Tibial nerve (tissue), 4 donors: Measurements from ENCODE around the gene SEC61A2. TPM values are rescaled to one million over a fixed set of nuclear protein-coding genes. Genes with fewer than 3 reads are reported as not detected.

Experiments used
- DNase-seq, 2 donors: peaks; one replicate each; pipeline ENCODE4 v3.0.0-alpha.2; 2019; ENCODE audit warnings: low spot score in 2 of 2
- H3K27ac ChIP-seq, 4 donors: fragments of 200-600 bp; sonication (generic) in 3 of 4; one replicate each; pipeline ENCODE4 v1.5.1; 2017 to 2019; ENCODE audit warnings: mild to moderate bottlenecking in 1 of 4
- H3K27me3 ChIP-seq, 2 donors: fragments of 200-600 bp; sonication (generic) in 1 of 2; one replicate each; pipeline versions ENCODE4 v1.5.1 to v1.6.0; 2017 to 2019
- H3K36me3 ChIP-seq, 3 donors: fragments of 200-600 bp; sonication (generic); one replicate each; pipeline ENCODE4 v1.5.1; 2018 to 2019
- H3K4me1 ChIP-seq, 4 donors: fragments of 200-600 bp; sonication (generic) in 3 of 4; one replicate each; pipeline ENCODE4 v1.5.1; 2017 to 2019
- H3K4me3 ChIP-seq, 4 donors: fragments of 200-600 bp; sonication (generic) in 3 of 4; one replicate each; pipeline ENCODE4 v1.5.1; 2017 to 2019; ENCODE audit warnings: mild to moderate bottlenecking in 1 of 4, moderate library complexity in 1 of 4
- H3K9me3 ChIP-seq, 4 donors: fragments of 200-600 bp; sonication (generic) in 3 of 4; one replicate each; pipeline ENCODE4 v1.5.1; 2017 to 2019
- EP300 ChIP-seq, 2 donors: sonication (generic); formaldehyde crosslinking; IDR thresholded peaks; one replicate each; pipeline ENCODE4 v1.6.1; 2017; ENCODE audit warnings: antibody characterized with exemption in 2 of 2, mild to moderate bottlenecking in 1 of 2
- POLR2A ChIP-seq, 2 donors: fragments of 450-650 bp; IDR thresholded peaks; one replicate each; pipeline ENCODE4 v1.6.1; 2017; ENCODE audit warnings: antibody characterized with exemption in 2 of 2, mild to moderate bottlenecking in 2 of 2, moderate library complexity in 2 of 2
- WGBS, 2 donors: methylation state at CpG; one replicate each; pipeline ENCODE4 v1.1.5; 2018; 5-methylcytosine and 5-hydroxymethylcytosine counted together
- total RNA-seq, 4 donors: library from RNA; depleted of rRNA; stranded (reverse); fragments of >200 nt; gene quantifications; one replicate each; pipeline ENCODE4 v1.1.0, GENCODE V29; 2016
- TF ChIP-seq, protein P1 (sequence below), 5 experiments: fragments of 200-600 bp in 3 of 5; fragments of 450-650 bp in 2 of 5; sonication (generic) in 3 of 5; IDR thresholded peaks; one replicate each; pipeline ENCODE4 v1.5.1; 2016 to 2019; ENCODE audit warnings: antibody characterized with exemption in 5 of 5, mild to moderate bottlenecking in 3 of 5, moderate library complexity in 2 of 5

The SEC61A2 gene
- total RNA-seq, 4 donors from 2014 or later = 9.0 to 12.7 (median 10.9) TPM

DNA sequence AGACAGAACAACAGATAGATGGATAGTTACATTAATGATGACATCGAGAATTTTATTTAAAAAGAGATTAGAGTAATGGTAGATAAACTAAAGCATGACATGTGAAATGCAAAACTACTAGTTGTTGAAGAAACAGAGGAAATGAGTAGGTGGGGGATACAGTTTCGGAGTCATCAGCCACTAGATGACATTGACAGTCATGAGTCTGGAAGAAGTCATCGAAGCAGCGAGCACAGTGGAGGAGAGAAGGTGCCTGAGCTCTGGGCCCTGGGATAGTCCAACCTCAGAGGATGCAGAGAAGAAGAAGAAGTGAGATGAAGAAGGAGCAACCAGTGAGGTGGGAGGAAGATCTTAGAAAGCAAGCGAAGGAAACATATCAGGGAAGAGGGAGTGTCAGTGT is 20.2 kb upstream of the SEC61A2 start:
- H3K36me3 ChIP-seq = peaks cover 2 to 100% (median 8%) of the 10 kb centered on the region in 3 donors
- H3K4me1 ChIP-seq = no peaks in the 10 kb centered on the region
- H3K27ac ChIP-seq = no peak overlapping the region
- H3K4me3 ChIP-seq = no peak overlapping the region
- no peak for DNase-seq
- TF ChIP-seq, protein P1, sequence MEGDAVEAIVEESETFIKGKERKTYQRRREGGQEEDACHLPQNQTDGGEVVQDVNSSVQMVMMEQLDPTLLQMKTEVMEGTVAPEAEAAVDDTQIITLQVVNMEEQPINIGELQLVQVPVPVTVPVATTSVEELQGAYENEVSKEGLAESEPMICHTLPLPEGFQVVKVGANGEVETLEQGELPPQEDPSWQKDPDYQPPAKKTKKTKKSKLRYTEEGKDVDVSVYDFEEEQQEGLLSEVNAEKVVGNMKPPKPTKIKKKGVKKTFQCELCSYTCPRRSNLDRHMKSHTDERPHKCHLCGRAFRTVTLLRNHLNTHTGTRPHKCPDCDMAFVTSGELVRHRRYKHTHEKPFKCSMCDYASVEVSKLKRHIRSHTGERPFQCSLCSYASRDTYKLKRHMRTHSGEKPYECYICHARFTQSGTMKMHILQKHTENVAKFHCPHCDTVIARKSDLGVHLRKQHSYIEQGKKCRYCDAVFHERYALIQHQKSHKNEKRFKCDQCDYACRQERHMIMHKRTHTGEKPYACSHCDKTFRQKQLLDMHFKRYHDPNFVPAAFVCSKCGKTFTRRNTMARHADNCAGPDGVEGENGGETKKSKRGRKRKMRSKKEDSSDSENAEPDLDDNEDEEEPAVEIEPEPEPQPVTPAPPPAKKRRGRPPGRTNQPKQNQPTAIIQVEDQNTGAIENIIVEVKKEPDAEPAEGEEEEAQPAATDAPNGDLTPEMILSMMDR (IDR thresholded peaks at IDR 0.05) = no peak
- TF ChIP-seq EP300 (IDR thresholded peaks at IDR 0.05) (no peak), POLR2A (IDR thresholded peaks at IDR 0.05) (no peak)
- H3K9me3 ChIP-seq = no peaks in the 10 kb centered on the region
- no peaks in the 10 kb centered on the region for H3K27me3 ChIP-seq
- 97 to 98% methylated on average over 5 of the region's 5 CpGs for WGBS, 2 donors

DNA sequence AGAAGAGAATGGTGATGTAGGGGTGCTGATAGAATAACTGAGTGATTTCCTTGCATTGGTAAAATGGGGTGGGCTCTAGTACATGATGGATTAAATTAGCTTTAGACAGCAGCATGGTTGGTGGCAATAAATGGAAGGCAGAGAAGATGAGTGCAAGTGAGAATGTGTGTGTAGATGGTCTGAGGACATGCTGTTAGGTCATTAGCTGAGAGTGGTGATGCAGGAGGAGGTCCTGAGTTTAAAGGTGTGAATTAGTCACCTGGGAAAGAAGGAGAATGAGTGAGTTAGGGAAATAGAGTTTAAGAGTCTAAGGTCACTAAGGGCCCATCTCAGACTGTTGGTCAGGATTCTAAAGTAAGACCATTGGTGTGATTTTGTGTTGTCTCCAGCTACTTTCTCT is 17.9 kb upstream of the SEC61A2 start:
- Histone ChIP-seq H3K9me3 (no peaks in the 10 kb centered on the region), H3K27ac (no peak overlapping the region), H3K4me3 (no peak overlapping the region), H3K4me1 (no peaks in the 10 kb centered on the region), H3K27me3 (no peaks in the 10 kb centered on the region), H3K36me3 (peaks cover 1 to 98% (median 2%) of the 10 kb centered on the region in 3 donors)
- TF ChIP-seq, protein P1 (IDR thresholded peaks at IDR 0.05) = no peak
- TF ChIP-seq EP300 (IDR thresholded peaks at IDR 0.05) = no peak
- TF ChIP-seq POLR2A (IDR thresholded peaks at IDR 0.05) = no peak
- no peak for DNase-seq

DNA sequence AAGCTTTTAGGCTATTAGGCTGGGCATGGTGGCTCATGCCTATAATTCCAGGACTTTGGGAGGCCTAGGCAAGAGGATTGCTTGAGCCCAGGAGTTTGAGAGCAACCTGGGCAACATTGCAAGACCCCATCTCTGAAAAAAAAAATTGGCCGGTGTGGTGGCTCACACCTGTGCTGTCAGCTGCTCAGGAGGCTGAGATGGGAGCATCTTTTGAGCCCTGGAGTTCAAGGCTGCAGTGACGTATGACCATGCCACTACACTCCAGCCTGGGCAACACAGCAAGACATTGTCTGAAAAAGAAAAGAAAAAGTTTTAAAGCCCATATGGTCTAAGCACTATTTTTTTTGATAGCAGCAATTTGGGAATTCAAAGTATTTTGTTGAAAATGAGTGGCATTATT is 15.8 kb upstream of the SEC61A2 start:
- TF ChIP-seq EP300 (IDR thresholded peaks at IDR 0.05) (no peak), POLR2A (IDR thresholded peaks at IDR 0.05) (no peak)
- TF ChIP-seq, protein P1 (IDR thresholded peaks at IDR 0.05) = no peak
- peaks cover 2 to 98% (median 4%) of the 10 kb centered on the region in 3 donors for H3K36me3 ChIP-seq
- 88 to 98% methylated on average over 2 of the region's 2 CpGs for WGBS, 2 donors
- no peak for DNase-seq
- no peaks in the 10 kb centered on the region for H3K4me1 ChIP-seq
- H3K27me3 ChIP-seq = no peaks in the 10 kb centered on the region
- no peaks in the 10 kb centered on the region for H3K9me3 ChIP-seq
- H3K27ac ChIP-seq = no peak overlapping the region
- no peak overlapping the region for H3K4me3 ChIP-seq

DNA sequence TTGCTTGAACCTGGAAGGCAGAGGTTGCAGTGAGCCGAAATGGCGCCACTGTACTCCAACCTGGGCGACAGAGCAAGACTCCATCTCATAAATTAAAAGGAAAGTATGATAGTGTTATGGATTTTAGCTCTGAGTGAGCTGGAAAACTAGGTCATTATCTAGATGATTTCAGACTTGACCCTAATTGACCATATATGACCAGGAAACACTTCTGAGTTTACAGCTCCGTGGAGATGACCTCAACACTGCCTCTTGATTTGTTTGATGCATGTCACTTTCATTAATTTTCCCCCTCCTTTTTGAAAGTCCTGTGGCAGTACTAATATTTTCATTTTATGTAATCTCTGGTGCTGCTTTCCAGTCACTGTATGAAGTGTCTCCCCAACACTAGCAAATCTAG is 7.8 kb upstream of the SEC61A2 start:
- H3K36me3 ChIP-seq = peaks cover 2 to 77% (median 9%) of the 10 kb centered on the region in 3 donors
- H3K4me3 ChIP-seq = no peak overlapping the region
- H3K9me3 ChIP-seq = no peaks in the 10 kb centered on the region
- WGBS, 2 donors = 82 to 87% methylated on average over 4 of the region's 4 CpGs
- DNase-seq = no peak
- TF ChIP-seq EP300 (IDR thresholded peaks at IDR 0.05) (no peak), POLR2A (IDR thresholded peaks at IDR 0.05) (no peak)
- TF ChIP-seq, protein P1 (IDR thresholded peaks at IDR 0.05) = no peak
- no peaks in the 10 kb centered on the region for H3K27me3 ChIP-seq
- H3K27ac ChIP-seq = no peak overlapping the region
- no peaks in the 10 kb centered on the region for H3K4me1 ChIP-seq

DNA sequence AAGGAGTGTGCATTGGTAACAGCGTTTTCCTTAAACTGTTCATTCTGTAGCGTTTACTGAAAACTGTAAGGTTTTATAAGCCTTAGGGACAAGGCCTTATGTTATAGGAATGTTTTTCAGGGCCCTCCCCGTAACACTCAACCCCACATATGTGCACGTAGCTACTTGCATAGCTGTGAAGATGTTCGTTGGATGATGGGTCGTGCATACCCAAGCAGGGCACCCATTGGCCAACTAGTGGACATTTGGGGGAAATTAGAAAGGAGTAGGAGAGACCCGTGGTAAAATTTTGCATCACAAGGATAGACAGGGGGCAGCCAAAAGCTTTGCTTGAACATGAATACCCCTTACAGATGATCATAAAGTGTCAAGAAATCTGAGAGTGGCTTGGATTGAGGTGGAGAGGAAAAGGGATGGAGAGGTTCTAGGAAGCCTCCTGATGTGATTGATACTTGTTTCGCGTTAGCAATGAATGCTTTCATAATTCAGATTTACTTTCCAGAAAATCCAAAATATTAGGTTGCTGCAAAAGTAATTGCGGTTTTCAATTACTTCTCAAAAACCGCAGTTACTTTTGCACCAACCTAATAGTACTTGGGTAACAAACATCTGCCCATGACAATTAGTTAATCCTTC is 878 bp downstream of the SEC61A2 start:
- H3K27ac ChIP-seq = peak overlapping the region in 3 of 4 donors; percentile 90 to 97 (median 94)
- no peak for TF ChIP-seq POLR2A (IDR thresholded peaks at IDR 0.05)
- TF ChIP-seq, protein P1 (IDR thresholded peaks at IDR 0.05) = peak; percentile 11 to 39 (median 32)
- TF ChIP-seq EP300 (IDR thresholded peaks at IDR 0.05) = no peak
- peak overlapping the region; percentile 74 to 97 (median 82) for H3K4me3 ChIP-seq
- H3K27me3 ChIP-seq = no peaks in the 10 kb centered on the region
- peak in 1 of 2 donors; percentile 21 for DNase-seq
- 26 to 29% methylated on average over 11 of the region's 11 CpGs for WGBS, 2 donors
- no peaks in the 10 kb centered on the region for H3K9me3 ChIP-seq
- H3K36me3 ChIP-seq = peaks cover 0 to 28% (median 0%) of the 10 kb centered on the region in 3 donors
- peaks cover 0 to 25% (median 3%) of the 10 kb centered on the region in 4 donors for H3K4me1 ChIP-seq
